Kidney epithelial cell (primary cell): Measurements from ENCODE around the gene FGD5. TPM values are rescaled to one million over a fixed set of nuclear protein-coding genes. Genes with fewer than 3 reads are reported as not detected.

Experiments
- DNase-seq: peaks from one replicate; pipeline ENCODE4 v3.0.0-alpha.2; 2010; ENCODE audit warnings: low read depth
- H3K27me3 ChIP-seq: 2 replicates; pipeline ENCODE4 v1.6.0; 2011; ENCODE audit warnings: low read length; ENCODE audit not compliant: control insufficient read depth, insufficient read depth
- H3K36me3 ChIP-seq: 2 replicates; pipeline ENCODE4 v1.5.1; 2011; ENCODE audit warnings: low read length; ENCODE audit not compliant: control insufficient read depth, insufficient read depth
- H3K4me3 ChIP-seq: 2 replicates; pipeline ENCODE4 v1.5.1; 2011; ENCODE audit warnings: low read depth, mild to moderate bottlenecking, control low read depth, low read length
- total RNA-seq: library from RNA; depleted of rRNA; stranded (reverse); fragments of >200 nt; gene quantifications from 2 replicates; pipeline ENCODE4 v1.2.3, GENCODE V29; 2015
- TF ChIP-seq, protein P1 (sequence below): IDR thresholded peaks from 2 replicates; pipeline ENCODE4 v1.5.1; 2011; ENCODE audit warnings: mild to moderate bottlenecking, moderate library complexity, low read length, control low read depth, inconsistent platforms; ENCODE audit not compliant: insufficient read depth, poor library complexity, severe bottlenecking

The FGD5 gene
- total RNA-seq, 1 donor from 2014 or later, result 1.4 TPM

DNA sequence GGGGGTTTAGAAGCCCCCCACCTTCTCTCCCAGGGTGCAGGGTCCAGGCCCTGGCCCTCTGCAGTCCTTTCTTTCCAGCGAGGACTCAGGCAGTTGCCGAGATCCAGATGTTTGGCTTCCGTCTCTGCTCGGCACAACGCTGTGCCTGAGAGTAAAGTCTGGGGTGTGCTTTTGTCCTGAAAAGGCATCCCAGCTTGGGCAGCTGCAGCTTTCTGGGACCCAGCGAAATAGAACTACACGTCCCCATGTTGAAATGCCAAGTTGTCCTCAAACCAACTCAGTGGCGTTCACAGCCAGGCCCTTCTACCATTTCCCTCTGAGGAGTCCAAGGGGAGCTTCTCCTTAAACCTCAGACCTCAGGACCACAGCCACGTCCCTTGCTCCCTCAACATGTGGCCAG is 23.1 kb downstream of the FGD5 start:
- Histone ChIP-seq H3K36me3 (no peaks in the 10 kb centered on the region), H3K27me3 (peaks cover 20% of the 10 kb centered on the region), H3K4me3 (no peak overlapping the region)
- DNase-seq, result no peak
- TF ChIP-seq, protein P1, sequence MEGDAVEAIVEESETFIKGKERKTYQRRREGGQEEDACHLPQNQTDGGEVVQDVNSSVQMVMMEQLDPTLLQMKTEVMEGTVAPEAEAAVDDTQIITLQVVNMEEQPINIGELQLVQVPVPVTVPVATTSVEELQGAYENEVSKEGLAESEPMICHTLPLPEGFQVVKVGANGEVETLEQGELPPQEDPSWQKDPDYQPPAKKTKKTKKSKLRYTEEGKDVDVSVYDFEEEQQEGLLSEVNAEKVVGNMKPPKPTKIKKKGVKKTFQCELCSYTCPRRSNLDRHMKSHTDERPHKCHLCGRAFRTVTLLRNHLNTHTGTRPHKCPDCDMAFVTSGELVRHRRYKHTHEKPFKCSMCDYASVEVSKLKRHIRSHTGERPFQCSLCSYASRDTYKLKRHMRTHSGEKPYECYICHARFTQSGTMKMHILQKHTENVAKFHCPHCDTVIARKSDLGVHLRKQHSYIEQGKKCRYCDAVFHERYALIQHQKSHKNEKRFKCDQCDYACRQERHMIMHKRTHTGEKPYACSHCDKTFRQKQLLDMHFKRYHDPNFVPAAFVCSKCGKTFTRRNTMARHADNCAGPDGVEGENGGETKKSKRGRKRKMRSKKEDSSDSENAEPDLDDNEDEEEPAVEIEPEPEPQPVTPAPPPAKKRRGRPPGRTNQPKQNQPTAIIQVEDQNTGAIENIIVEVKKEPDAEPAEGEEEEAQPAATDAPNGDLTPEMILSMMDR, result no peak

DNA sequence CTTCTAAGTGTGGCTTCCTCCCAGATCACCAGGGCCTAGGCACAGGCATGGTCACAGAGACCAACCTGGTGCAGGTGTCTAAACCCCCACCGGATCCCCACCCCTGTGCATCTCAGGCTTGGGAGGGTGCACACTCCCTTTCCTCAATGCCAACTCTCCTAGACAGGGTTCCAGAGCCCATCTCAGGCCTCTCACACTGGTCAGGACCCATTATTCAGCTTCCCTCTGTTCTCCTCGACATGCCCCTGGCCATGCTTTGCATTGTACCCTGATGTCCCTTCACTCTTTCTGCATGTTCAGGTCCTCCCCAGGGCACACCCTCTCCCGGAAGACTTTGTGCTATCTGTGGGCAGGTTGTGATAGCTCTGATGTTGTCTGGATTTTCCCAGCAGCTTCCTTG is 23.5 kb downstream of the FGD5 start:
- Histone ChIP-seq H3K27me3 (peaks cover 20% of the 10 kb centered on the region), H3K4me3 (no peak overlapping the region), H3K36me3 (no peaks in the 10 kb centered on the region)
- TF ChIP-seq, protein P1, result no peak
- no peak for DNase-seq

DNA sequence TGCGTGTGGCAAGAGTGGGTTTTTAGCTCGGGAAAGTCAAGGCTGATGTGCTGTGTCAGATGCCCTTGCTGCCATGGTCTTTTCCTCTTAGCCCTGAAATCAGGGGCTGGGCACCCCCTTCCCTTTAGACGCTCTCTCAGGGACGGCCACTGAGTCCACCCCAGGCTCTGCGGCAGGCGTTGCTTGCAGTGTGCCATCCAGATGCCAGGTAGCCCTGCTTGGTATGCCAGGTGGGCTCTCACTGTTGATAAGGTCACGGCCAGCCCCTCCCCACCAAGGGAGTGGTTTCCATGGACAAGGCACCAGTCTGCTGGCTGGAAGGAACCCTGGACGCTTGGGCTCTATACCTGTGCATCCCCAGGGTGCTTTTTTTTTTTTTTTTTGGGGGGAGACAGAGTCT is 24.6 kb downstream of the FGD5 start:
- DNase-seq, result no peak
- TF ChIP-seq, protein P1, result no peak
- peaks cover 22% of the 10 kb centered on the region for H3K27me3 ChIP-seq

DNA sequence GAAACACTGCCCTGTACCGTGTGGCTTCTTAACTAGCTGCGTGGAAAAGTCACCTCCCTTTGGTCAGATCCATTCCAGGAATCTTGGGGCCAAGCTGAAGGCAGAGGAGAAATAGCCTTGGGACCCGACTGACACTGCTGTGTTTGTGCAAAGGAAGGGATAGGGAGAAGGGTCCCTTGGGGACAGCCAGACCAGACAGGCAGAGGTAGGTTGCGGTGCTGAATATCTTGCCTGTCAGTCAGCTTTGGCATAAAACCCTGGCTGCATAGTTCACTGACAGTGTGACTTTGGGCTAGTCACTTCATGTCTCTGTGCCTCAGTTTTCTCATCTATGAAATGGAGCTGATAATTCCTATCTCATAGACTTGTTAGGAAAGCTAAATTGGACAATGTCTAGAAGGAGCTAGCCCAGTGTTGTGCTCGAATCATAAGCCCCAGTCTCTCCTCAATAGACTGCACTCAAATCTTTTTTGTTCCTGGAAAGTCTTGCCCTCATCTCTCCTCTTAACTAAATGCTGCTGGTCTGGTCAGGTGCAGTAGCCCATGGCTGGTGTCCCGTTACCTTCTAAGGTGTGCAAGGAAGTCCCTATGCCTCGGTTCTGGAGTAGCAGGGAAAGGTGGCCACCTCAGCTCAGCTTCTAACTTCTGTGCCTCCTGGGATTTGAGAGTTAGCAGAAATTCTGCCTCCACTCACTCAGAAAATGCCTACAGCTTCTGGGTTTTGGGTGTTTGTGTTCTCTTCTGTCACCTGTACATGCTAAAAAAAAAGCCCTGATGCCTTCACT is 25.8 kb downstream of the FGD5 start:
- Histone ChIP-seq H3K36me3 (no peaks in the 10 kb centered on the region), H3K27me3 (peaks cover 26% of the 10 kb centered on the region), H3K4me3 (no peak overlapping the region)
- no peak for DNase-seq
- TF ChIP-seq, protein P1, result no peak

More for the DNA sequence above, 24.6 kb downstream of the FGD5 start:
- Histone ChIP-seq H3K36me3 (no peaks in the 10 kb centered on the region), H3K4me3 (no peak overlapping the region)

DNA sequence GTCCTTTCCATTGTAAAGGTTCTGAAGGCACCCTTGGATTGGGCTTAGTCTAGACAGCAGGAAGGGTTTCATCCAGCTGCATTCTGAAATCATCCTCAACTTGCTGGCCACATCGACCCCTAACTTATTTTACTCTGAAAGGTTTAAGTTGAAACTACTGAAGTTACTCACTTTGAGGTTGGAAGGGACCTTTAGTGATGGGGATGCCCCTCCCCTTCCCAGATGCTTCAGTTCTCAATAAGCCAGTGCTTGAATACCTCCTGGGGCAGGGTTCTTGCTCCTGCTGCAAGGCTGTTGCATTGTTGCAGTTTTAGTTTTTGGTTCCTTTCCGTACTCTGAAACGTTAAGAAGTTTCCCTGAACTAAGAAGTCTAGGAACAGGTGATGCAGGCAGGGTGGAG is 26.4 kb downstream of the FGD5 start:
- DNase-seq, result no peak
- H3K4me3 ChIP-seq, result no peak overlapping the region
- TF ChIP-seq, protein P1, result no peak
- H3K27me3 ChIP-seq, result peaks cover 26% of the 10 kb centered on the region
- H3K36me3 ChIP-seq, result no peaks in the 10 kb centered on the region

DNA sequence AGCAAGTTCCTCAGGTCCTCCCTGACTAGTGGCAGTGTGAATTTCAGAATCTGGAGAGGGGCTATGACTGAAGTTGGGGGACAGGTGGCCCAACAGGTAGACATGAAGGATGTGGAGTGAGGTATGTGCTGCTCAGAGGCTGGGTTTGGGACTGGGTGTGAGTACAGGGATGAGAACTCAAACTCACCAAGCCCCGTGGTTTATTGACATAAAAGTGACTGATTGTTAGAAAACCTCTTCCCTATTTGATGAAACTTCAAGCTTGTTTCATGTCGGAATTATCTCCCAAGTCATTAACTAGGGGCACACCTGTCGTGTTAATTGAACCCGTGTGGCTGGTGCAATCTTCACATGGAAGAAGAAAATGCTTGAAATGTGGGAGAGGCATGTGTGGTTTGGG is 27.1 kb downstream of the FGD5 start:
- H3K4me3 ChIP-seq, result no peak overlapping the region
- TF ChIP-seq, protein P1, result no peak
- H3K27me3 ChIP-seq, result peaks cover 26% of the 10 kb centered on the region
- no peaks in the 10 kb centered on the region for H3K36me3 ChIP-seq
- DNase-seq, result no peak
